Measurements from ENCODE around the gene RAD51.

DNA sequence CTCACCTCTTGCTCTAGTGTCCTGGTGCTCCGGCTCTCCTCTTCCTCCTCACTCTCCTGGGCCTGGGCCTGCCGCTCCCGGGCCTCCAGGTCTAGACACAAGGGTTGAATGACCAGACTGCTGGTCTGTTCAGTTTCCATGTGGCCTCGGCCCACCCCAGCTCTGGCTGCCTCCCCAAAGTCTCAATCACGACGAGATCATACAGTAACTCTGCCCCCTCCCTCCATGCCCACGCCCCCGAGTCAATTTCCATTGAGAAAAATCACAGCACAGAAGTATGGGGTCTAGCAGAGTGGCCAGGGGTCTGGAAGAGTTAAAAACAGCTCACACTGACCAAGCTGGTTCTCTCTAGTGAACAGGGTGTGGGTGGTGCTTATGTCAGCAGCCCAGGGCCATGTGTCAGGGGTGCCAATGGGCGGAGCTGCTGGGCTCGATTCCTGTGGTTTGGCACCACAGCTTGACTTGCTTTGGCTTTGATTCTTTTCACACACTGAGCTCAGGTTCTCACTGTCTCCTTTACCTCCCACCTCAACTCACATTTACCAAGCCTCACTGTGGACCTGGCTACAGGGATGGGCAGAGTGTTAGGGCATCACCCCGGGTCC, 81.7 kb downstream of the RAD51 start:
- no peak for TF ChIP-seq EZH2 (IDR thresholded peaks at IDR 0.05)
- TF ChIP-seq, protein P1, sequence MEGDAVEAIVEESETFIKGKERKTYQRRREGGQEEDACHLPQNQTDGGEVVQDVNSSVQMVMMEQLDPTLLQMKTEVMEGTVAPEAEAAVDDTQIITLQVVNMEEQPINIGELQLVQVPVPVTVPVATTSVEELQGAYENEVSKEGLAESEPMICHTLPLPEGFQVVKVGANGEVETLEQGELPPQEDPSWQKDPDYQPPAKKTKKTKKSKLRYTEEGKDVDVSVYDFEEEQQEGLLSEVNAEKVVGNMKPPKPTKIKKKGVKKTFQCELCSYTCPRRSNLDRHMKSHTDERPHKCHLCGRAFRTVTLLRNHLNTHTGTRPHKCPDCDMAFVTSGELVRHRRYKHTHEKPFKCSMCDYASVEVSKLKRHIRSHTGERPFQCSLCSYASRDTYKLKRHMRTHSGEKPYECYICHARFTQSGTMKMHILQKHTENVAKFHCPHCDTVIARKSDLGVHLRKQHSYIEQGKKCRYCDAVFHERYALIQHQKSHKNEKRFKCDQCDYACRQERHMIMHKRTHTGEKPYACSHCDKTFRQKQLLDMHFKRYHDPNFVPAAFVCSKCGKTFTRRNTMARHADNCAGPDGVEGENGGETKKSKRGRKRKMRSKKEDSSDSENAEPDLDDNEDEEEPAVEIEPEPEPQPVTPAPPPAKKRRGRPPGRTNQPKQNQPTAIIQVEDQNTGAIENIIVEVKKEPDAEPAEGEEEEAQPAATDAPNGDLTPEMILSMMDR (IDR thresholded peaks at IDR 0.05) = no peak

Data from neural progenitor cell (in vitro differentiated cells).